RWPE1 (cell line): Measurements from ENCODE around the gene CLEC18C.
"Not testable (repeated sequence)": the region's sequence is repeated elsewhere in the genome, so short reads cannot be mapped to it uniquely, and the experiment has no call there.

Experiments
- CTCF ChIA-PET: fragments of 350-600 bp; sonication (Branson Sonifier 250); formaldehyde crosslinking; extraction: SDS; loops from one replicate; lab custom pipeline; 2021; lab: Yijun Ruan, JAX
- POLR2A ChIA-PET: fragments of 400-600 bp; formaldehyde crosslinking; extraction: SDS; loops from one replicate; lab custom pipeline; 2020; ENCODE audit warnings: antibody characterized with exemption; ENCODE audit not compliant: low non-redundant PET; lab: Yijun Ruan, JAX
- DNase-seq: peaks from one replicate; pipeline ENCODE4 v3.0.0; 2012; ENCODE audit warnings: low spot score
- H3K27ac ChIP-seq: fragments of 450-650 bp; 2 replicates; pipeline ENCODE4 v1.5.1; 2017
- TF ChIP-seq, protein P1 (sequence below): fragments of 450-650 bp; conservative IDR thresholded peaks from 2 replicates; pipeline ENCODE4 v1.5.1; 2017; ENCODE audit warnings: low read depth, mild to moderate bottlenecking

Gene CLEC18C

DNA sequence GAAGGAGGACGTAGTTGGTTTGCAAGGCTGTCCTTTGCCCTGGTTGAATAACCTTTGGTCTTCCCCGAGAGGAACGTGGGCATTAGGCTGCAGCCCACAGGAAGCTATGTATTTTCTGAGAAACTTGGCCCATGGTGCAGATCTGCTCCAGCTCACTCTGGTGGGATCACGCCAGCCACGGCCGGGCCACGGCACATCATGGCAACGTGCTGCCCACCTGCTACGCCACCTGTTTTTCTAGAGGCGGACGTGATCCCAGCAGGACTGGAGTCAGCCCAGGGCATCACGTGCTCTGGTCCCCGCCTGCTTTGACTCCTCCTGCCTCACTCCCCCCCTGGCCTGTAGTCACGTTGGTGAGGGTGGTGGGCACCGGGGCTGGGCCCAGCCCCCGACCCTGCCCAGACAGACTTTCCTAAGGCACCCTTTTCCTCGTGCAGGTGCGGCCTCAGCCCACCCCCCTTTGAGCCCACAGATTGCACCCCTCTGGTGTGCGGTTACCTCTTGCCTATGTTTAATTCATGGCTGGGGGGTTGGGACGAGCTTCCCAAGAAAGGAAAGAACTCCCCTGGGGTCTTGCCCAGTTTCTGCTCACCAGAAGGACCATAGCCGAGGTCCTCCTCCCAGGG lies at the start of gene CLEC18C:
CLEC18C (plus strand) TSS at position 576 of the 626 bp plus-strand sequence. CDS start 492 bp downstream, outside the sequence.
- CTCF ChIA-PET, DNase-seq, POLR2A ChIA-PET, H3K27ac ChIP-seq: not testable (repeated sequence)

DNA sequence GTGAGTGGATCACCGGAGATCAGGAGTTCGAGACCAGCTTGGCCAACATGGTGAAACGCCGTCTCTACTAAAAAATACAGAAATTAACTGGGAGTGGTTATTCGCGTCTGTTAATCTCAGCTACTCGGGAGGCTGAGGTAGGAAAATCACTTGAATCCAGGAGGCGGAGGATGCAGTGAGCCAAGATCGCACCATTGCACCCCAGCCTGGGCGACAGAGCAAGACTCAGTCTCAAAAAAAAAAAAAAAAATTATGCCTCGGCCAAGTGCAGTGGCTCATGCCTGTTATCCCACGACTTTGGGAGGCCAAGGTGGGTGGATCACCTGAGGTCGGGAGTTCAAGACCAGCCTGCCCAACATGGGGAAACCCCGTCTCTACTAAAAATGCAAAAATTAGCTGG lies 49.8 kb upstream of the CLEC18C start:
- DNase-seq, H3K27ac ChIP-seq, POLR2A ChIA-PET: not testable (repeated sequence)
- CTCF ChIA-PET, result interaction anchor here (0.6 kb wide), 1 partner anchor 1177 kb away, joined by 4 read pairs; no protein-coding TSS in a partner anchor

DNA sequence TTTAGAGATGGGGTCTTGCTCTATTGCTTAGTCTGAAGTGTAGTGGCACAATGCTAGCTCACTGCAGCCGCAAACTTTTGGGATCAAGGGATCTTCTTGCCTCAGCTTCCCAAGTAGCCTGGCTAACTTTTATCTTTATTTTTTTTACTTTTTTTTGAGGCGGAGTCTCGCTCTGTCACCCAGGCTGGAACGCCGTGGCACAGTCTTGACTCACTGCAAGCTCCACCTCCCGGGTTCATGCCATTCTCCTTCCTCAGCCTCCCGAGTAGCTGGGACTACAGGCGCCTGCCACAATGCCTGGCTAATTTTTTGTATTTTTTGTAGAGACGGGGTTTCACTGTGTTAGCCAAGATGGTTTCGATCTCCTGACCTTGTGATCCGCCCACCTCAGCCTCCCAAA lies 47.4 kb upstream of the CLEC18C start:
- CTCF ChIA-PET, H3K27ac ChIP-seq, POLR2A ChIA-PET, DNase-seq: not testable (repeated sequence)

DNA sequence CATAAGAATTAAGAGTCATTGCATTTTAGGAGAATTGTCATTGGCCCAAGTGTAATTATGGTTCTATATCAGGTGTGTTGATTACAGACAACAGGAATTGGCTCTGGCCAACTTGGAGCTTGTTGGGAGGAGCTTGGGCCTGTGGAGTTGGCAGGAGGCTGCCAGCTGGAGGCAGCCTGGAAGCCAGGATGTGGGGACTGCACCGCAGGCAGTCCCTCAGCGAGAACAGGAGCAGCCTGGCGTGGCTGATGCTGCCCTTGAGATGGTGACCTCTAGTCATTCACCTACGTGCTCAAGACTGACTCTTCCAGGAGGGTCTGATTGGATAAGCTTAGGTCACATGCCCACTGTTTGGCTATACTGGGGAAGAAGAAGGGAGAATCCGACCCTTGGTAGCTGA lies 45.9 kb upstream of the CLEC18C start:
- CTCF ChIA-PET, POLR2A ChIA-PET, DNase-seq, H3K27ac ChIP-seq: not testable (repeated sequence)

DNA sequence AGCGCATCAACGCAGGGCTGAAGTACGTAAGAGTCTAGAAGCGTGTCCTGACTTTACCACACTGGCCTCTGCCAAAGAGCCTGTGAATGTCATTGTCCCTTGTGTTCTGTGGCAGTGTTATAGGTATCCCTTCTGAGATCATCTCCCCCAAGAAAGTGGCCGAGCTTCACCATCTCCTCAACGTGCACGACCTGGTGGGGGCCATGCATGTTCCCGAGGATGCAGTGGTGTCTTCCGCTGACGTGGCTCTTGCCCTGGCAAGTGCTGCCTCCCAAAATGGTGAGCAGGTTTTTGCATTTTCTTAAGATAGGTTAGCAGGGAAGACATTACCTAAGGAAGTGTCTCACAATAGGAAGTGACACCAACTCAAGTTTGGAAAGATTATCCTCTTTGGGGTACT lies 44.7 kb upstream of the CLEC18C start:
- DNase-seq, CTCF ChIA-PET, POLR2A ChIA-PET, H3K27ac ChIP-seq: not testable (repeated sequence)

DNA sequence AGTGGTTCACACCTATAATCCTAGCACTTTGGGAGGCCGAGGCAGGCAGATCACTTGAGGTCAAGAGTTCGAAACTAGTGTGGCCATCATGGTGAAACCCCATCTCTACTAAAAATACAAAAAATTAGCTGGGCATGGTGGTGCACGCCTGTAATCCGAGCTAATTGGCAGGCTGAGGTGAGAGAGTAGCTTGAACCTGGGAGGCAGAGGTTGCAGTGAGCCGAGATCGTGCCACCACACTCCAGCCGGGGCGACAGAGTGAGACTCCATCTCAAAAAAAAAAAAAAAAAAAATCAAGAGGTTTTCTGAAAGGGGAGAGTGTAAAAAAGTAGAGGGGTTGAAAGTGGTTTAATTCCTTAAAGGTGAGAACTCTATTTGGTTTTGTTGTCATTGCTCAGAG lies 37.8 kb upstream of the CLEC18C start:
- POLR2A ChIA-PET, CTCF ChIA-PET, DNase-seq, H3K27ac ChIP-seq: not testable (repeated sequence)

DNA sequence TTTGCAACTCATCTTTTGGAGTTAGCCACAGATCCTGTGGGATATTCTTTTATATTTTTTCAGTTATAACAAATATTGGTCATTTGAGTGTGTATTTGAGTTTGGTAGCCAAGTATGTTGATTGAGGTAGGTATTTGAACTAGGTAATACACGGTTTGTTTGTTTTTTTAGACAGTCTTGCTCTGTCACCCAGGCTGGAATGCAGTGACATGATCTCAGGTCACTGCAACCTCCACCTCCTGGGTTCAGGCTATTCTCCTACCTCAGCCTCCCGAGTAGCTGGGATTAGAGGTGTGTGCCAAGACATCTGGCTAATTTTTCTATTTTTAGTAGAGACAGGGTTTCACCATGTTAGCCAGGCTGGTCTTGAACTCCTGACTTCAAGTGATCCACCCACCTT lies 37.0 kb upstream of the CLEC18C start:
- not testable (repeated sequence) for H3K27ac ChIP-seq

DNA sequence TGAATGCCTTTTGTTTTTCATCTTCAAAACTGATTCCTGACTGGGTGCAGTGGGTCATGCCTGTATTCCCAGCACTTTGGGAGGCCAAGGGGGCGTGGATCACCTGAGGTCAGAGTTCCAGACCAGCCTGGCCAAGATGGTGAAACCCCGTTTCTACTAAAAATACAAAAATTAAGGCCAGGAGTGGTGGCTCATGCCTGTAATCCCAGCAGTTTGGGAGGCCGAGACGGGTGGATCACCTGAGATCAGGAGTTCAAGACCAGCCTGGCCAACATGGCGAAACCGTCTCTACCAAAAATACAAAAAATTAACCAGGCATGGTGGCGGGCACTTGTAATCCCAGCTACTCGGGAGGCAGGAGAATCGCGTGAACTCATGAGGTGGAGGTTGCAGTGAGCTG lies 30.8 kb upstream of the CLEC18C start:
- DNase-seq, POLR2A ChIA-PET, H3K27ac ChIP-seq, CTCF ChIA-PET: not testable (repeated sequence)

More for the DNA sequence above, 37.0 kb upstream of the CLEC18C start:
- DNase-seq, CTCF ChIA-PET, POLR2A ChIA-PET: not testable (repeated sequence)

DNA sequence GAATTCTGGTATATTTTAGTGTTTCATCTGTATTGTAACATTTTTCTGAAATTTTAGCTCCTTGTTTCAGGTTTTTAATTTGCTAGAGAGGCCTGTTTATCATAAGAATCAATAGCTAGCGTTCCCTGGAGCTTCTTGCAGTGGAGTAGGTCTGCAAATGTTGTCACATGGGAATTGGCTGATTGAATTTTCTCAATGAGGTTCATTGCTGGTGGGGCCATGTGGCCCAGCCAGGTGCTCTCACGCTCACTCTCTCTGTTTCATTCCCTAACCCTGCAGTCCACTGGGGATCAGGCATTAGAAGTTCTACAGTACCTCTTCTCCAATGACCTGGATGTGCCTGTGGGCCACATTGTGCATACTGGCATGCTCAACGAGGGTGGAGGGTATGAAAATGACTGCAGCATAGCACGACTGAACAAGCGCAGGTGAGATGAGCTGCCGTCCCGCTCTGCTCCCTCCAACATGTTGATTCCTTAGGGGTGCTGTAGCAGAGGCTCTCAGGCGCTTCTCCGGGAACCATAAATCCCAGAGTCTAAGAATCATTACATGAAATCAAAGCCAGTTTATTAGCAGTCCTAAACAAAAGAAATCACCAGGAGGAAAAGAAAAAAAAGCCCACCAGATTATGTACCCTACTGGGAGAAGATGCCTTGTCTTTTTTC lies 30.2 kb upstream of the CLEC18C start:
- POLR2A ChIA-PET, CTCF ChIA-PET: not testable (repeated sequence)

DNA sequence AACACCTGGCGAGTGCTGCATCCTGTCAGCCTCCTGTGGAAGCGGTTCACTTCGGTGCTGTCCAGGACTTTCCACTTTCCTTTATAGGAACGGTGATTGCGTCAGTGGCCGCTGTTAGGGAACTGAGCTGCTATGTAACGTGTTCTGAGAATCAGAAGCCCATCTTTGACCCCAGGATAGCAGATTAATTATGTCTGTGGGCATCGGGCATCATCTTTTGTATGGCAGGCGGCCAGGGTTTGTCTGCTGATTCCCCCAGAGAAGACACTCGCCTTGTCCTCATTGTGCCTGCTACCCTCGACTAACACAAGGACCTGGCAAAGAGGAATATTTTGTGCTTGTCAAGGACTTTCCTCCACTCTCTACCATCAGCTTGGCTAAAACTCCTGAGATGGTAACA lies 25.7 kb upstream of the CLEC18C start:
- POLR2A ChIA-PET, CTCF ChIA-PET, DNase-seq, H3K27ac ChIP-seq: not testable (repeated sequence)

More for the DNA sequence above, 30.2 kb upstream of the CLEC18C start:
- H3K27ac ChIP-seq, DNase-seq: not testable (repeated sequence)

DNA sequence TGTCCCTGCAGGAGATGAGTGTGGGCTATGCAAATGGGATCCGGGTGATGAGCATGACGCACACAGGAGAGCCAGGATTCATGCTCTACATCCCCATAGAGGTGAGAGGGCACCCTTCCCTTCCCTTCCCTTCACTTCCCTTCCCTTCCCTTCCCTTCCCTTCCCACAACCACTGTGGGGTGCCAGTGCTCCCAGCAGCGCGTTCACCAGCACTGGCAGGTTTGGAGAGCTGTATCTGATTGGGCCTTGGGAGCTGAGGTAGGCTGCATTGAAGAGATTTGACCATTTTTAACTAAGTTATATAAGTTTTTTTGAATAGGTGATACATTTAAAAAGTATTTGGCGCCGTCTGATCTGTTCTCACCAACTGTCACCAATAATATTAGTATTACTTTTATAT lies 25.1 kb upstream of the CLEC18C start:
- POLR2A ChIA-PET, CTCF ChIA-PET, H3K27ac ChIP-seq, DNase-seq: not testable (repeated sequence)

DNA sequence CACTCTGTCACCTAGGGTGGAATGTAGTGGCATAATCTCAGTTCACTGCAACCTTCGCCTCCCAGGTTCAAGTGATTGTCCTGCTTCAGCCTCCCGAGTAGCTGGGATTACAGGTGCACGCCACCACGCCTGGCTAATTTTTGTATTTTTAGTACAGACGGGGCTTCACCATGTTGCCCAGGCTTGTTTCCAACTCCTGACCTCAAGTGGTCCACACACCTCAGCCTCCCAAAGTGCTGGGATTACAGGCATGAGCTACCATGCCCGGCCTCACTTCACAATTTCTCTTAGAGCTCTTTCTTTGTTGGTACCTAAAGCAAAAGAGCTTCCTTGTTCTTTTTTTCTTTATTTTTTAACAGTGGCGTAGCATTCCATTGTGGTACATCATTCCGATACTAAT lies 24.3 kb upstream of the CLEC18C start:
- DNase-seq, H3K27ac ChIP-seq, POLR2A ChIA-PET: not testable (repeated sequence)
- CTCF ChIA-PET, result interaction anchor here (0.6 kb wide), 1 partner anchor 1211 kb away, joined by 3 read pairs; no protein-coding TSS in a partner anchor

DNA sequence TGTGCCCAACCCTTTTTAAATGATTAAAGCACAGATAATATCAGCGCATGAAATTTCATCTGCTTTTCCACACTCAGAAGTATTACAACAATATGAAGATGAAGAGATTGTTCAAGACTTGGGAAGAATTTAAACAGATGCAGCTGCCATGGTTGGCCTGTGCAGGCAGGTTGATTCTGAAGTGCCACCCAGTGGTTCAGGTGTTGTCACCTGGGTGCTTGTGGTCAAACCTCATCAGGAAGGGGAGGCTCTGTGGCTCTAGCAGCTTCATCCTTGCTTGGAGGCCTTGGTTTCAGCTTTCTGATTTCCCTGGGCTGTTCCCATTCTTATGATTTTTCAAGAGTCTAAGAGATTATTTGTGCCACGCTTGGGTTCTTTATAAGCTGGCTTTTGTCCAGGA lies 22.2 kb upstream of the CLEC18C start:
- TF ChIP-seq, protein P1, sequence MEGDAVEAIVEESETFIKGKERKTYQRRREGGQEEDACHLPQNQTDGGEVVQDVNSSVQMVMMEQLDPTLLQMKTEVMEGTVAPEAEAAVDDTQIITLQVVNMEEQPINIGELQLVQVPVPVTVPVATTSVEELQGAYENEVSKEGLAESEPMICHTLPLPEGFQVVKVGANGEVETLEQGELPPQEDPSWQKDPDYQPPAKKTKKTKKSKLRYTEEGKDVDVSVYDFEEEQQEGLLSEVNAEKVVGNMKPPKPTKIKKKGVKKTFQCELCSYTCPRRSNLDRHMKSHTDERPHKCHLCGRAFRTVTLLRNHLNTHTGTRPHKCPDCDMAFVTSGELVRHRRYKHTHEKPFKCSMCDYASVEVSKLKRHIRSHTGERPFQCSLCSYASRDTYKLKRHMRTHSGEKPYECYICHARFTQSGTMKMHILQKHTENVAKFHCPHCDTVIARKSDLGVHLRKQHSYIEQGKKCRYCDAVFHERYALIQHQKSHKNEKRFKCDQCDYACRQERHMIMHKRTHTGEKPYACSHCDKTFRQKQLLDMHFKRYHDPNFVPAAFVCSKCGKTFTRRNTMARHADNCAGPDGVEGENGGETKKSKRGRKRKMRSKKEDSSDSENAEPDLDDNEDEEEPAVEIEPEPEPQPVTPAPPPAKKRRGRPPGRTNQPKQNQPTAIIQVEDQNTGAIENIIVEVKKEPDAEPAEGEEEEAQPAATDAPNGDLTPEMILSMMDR, result no peak
- no peak for DNase-seq
- POLR2A ChIA-PET, result no interaction called here
- no peak overlapping the region for H3K27ac ChIP-seq
- CTCF ChIA-PET, result interaction anchor here (1.2 to 1.3 kb wide), 2 partner anchors 14 to 221 kb away, joined by 3 to 5 read pairs; no protein-coding TSS in a partner anchor
